Transverse colon (tissue), 4 donors: ENCODE data around the gene SEMA6C.

ENCODE experiments used
- CTCF ChIP-seq, 5 experiments: fragments of 200-600 bp in 3 of 5; fragments of 450-650 bp in 2 of 5; sonication (generic) in 3 of 5; IDR thresholded peaks; 1 replicate in 2 of 5; 2 replicates in 3 of 5; pipeline ENCODE4 v1.5.1; 2016 to 2017; ENCODE audit warnings: antibody characterized with exemption in 5 of 5, inconsistent platforms in 3 of 5, mild to moderate bottlenecking in 2 of 5, moderate library complexity in 1 of 5
- POLR2A ChIP-seq: fragments of 450-650 bp; IDR thresholded peaks from one replicate; pipeline ENCODE4 v1.6.1; 2016; ENCODE audit warnings: antibody characterized with exemption, mild to moderate bottlenecking, moderate library complexity
- POLR2AphosphoS5 ChIP-seq, 3 donors: sonication (generic); formaldehyde crosslinking; IDR thresholded peaks; one replicate each; pipeline ENCODE4 v1.6.1; 2016; ENCODE audit warnings: antibody characterized with exemption in 3 of 3

- no peak for TF ChIP-seq CTCF (IDR thresholded peaks at IDR 0.05)
- no peak for TF ChIP-seq POLR2AphosphoS5 (IDR thresholded peaks at IDR 0.05)
- no peak for TF ChIP-seq POLR2A
Measured at GRCh38 chr1:151137789-151138188, 8.6 kb downstream of the SEMA6C start.
